Measurements from ENCODE around the gene LITAFD. TPM values are rescaled to one million over a fixed set of nuclear protein-coding genes. Genes with fewer than 3 reads are reported as not detected.
A peak's percentile ranks its signal among the peaks of the same experiment; 100 is the strongest.

Gene LITAFD
- total RNA-seq, 1 donor from 2014 or later = not detected

GRCh38 chr16:8887431-8887765, 5.2 kb downstream of the LITAFD start:
- Mint-ChIP-seq H3K36me3 (ENCODE audit: low read depth, unreplicated experiment) (peaks cover 18% of the 10 kb centered on the region), H3K27me3 (ENCODE audit: low read depth, unreplicated experiment) (no peaks in the 10 kb centered on the region), H3K27ac (ENCODE audit: unreplicated experiment) (peak overlapping the region; percentile 62), H3K4me1 (ENCODE audit: low read depth, unreplicated experiment) (peaks cover 20% of the 10 kb centered on the region), H3K4me3 (ENCODE audit: unreplicated experiment) (no peak overlapping the region), H3K9me3 (ENCODE audit: unreplicated experiment) (no peaks in the 10 kb centered on the region)
- DNase-seq (ENCODE audit: low read depth) (no peak), FAIRE-seq (no peak)
- Histone ChIP-seq H3K4me1 (ENCODE audit: insufficient read depth, low read length) (peaks cover 48% of the 10 kb centered on the region), H3K9ac (ENCODE audit: low read length) (no peak overlapping the region), H3K36me3 (ENCODE audit: insufficient read depth, low read length) (peaks cover 5% of the 10 kb centered on the region), H3K4me2 (ENCODE audit: low read length) (no peak overlapping the region), H2AFZ (ENCODE audit: low read depth, low read length) (no peak overlapping the region), H3K4me3 (ENCODE audit: insufficient read depth, low read depth, low read length) (no peak overlapping the region), H3K79me2 (ENCODE audit: insufficient read depth, low read length) (no peaks in the 10 kb centered on the region), H3K27me3 (ENCODE audit: insufficient read depth, low read length) (no peaks in the 10 kb centered on the region), H3K27ac (ENCODE audit: low read depth, low read length) (no peak overlapping the region), H3K9me3 (ENCODE audit: insufficient read depth, low read depth, low read length) (no peaks in the 10 kb centered on the region), H4K20me1 (ENCODE audit: insufficient read depth, low read length) (peaks cover 74% of the 10 kb centered on the region)
- TF ChIP-seq, protein P1, sequence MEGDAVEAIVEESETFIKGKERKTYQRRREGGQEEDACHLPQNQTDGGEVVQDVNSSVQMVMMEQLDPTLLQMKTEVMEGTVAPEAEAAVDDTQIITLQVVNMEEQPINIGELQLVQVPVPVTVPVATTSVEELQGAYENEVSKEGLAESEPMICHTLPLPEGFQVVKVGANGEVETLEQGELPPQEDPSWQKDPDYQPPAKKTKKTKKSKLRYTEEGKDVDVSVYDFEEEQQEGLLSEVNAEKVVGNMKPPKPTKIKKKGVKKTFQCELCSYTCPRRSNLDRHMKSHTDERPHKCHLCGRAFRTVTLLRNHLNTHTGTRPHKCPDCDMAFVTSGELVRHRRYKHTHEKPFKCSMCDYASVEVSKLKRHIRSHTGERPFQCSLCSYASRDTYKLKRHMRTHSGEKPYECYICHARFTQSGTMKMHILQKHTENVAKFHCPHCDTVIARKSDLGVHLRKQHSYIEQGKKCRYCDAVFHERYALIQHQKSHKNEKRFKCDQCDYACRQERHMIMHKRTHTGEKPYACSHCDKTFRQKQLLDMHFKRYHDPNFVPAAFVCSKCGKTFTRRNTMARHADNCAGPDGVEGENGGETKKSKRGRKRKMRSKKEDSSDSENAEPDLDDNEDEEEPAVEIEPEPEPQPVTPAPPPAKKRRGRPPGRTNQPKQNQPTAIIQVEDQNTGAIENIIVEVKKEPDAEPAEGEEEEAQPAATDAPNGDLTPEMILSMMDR (IDR thresholded peaks at IDR 0.05; ENCODE audit: insufficient read depth, low read depth, low read length) = no peak
- TF ChIP-seq EZH2 (IDR thresholded peaks at IDR 0.05; ENCODE audit: insufficient read depth, low read length) = no peak

DNA sequence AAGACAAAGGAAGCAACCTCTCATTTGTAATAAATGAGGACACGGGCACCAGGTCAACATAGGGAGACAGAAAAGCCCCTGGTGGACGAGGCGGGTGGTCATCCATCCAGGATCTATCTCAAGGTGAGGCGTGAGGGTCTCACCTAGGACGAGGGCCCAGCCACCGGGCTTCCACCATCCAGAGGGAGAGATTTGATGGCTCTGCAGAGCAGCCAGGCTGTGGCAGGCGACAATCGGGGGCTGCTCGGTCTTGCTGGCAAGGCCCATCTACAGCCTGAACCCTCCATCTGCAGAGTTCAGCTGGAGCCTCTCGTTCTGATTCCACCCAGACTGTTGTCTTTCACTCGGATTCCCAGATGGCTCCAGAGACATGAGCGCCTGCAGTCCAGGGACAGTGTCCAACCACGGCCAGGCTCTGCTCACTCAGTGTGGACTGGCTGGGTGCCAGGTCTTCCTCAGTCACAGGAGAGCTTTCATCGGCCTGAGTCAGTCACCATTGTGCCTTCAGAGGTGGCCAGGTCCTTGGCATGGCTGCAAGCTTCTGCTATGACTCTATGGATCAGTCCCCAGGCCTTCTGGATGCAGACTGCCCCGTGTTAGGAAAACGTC, 5.9 kb downstream of the LITAFD start:
- Histone ChIP-seq H3K79me2 (ENCODE audit: insufficient read depth, low read length) (no peaks in the 10 kb centered on the region), H3K9ac (ENCODE audit: low read length) (no peak overlapping the region), H3K36me3 (ENCODE audit: insufficient read depth, low read length) (peaks cover 7% of the 10 kb centered on the region), H2AFZ (ENCODE audit: low read depth, low read length) (no peak overlapping the region), H3K4me1 (ENCODE audit: insufficient read depth, low read length) (peaks cover 49% of the 10 kb centered on the region), H3K9me3 (ENCODE audit: insufficient read depth, low read depth, low read length) (no peaks in the 10 kb centered on the region), H3K4me2 (ENCODE audit: low read length) (peak overlapping the region; percentile 6), H3K4me3 (ENCODE audit: insufficient read depth, low read depth, low read length) (no peak overlapping the region), H3K27ac (ENCODE audit: low read depth, low read length) (no peak overlapping the region), H4K20me1 (ENCODE audit: insufficient read depth, low read length) (peaks cover 75% of the 10 kb centered on the region), H3K27me3 (ENCODE audit: insufficient read depth, low read length) (no peaks in the 10 kb centered on the region)
- peak overlapping the region; percentile 62 for H3K27ac Mint-ChIP-seq (ENCODE audit: unreplicated experiment)
- no peaks in the 10 kb centered on the region for H3K9me3 Mint-ChIP-seq (ENCODE audit: unreplicated experiment)
- peaks cover 20% of the 10 kb centered on the region for H3K4me1 Mint-ChIP-seq (ENCODE audit: low read depth, unreplicated experiment)
- TF ChIP-seq EZH2 (IDR thresholded peaks at IDR 0.05; ENCODE audit: insufficient read depth, low read length) = no peak
- TF ChIP-seq, protein P1 (IDR thresholded peaks at IDR 0.05; ENCODE audit: insufficient read depth, low read depth, low read length) = no peak
- peak; percentile 56 for DNase-seq (ENCODE audit: low read depth)
- no peaks in the 10 kb centered on the region for H3K27me3 Mint-ChIP-seq (ENCODE audit: low read depth, unreplicated experiment)
- FAIRE-seq = no peak
- H3K36me3 Mint-ChIP-seq (ENCODE audit: low read depth, unreplicated experiment) = peaks cover 18% of the 10 kb centered on the region
- H3K4me3 Mint-ChIP-seq (ENCODE audit: unreplicated experiment) = no peak overlapping the region

All from astrocyte (in vitro differentiated cells and primary cell).